HG02870 (cell line): Measurements from ENCODE around the gene FGGY.
"Not testable (repeated sequence)": the region's sequence is repeated elsewhere in the genome, so short reads cannot be mapped to it uniquely, and the experiment has no call there.

Source experiments
- ATAC-seq: cut with Tn5 transposase; IDR thresholded peaks from one replicate; pipeline ENCODE4 v1.9.1; 2021; ENCODE audit warnings: mild to moderate bottlenecking, moderate library complexity; ENCODE audit not compliant: unreplicated experiment

Gene FGGY

GRCh38 chr1:59346429-59346828 is 49.5 kb downstream of the FGGY start:
- no peak for ATAC-seq

- ATAC-seq, result no peak
Observed at GRCh38 chr1:59349101-59349500, 52.2 kb downstream of the FGGY start.

- no peak for ATAC-seq
Observed at GRCh38 chr1:59350521-59350920, 53.6 kb downstream of the FGGY start.

- no peak for ATAC-seq
Observed at GRCh38 chr1:59352065-59352464, 55.2 kb downstream of the FGGY start.

- ATAC-seq, result no peak
Observed at GRCh38 chr1:59353453-59353852, 56.6 kb downstream of the FGGY start.

GRCh38 chr1:59354239-59354638 is 57.3 kb downstream of the FGGY start:
- ATAC-seq, result not testable (repeated sequence)

- peak; percentile 57 for ATAC-seq
Observed at GRCh38 chr1:59354709-59355337, 57.9 kb downstream of the FGGY start.

- ATAC-seq, result peak; percentile 74
Observed at GRCh38 chr1:59355361-59355760, 58.5 kb downstream of the FGGY start.

- no peak for ATAC-seq
Observed at GRCh38 chr1:59356627-59357026, 59.7 kb downstream of the FGGY start.

- no peak for ATAC-seq
Observed at GRCh38 chr1:59357645-59358320, 60.9 kb downstream of the FGGY start.

GRCh38 chr1:59359325-59359724 is 62.4 kb downstream of the FGGY start:
- ATAC-seq, result no peak

GRCh38 chr1:59360170-59360569 is 63.3 kb downstream of the FGGY start:
- ATAC-seq, result no peak

GRCh38 chr1:59360729-59361128 is 63.8 kb downstream of the FGGY start:
- no peak for ATAC-seq

GRCh38 chr1:59361766-59362165 is 64.9 kb downstream of the FGGY start:
- ATAC-seq, result no peak

GRCh38 chr1:59364037-59364436 is 67.1 kb downstream of the FGGY start:
- no peak for ATAC-seq

GRCh38 chr1:59366346-59366745 is 69.5 kb downstream of the FGGY start:
- ATAC-seq, result no peak

GRCh38 chr1:59367301-59368007 is 70.6 kb downstream of the FGGY start:
- no peak for ATAC-seq

GRCh38 chr1:59368008-59368670 is 71.2 kb downstream of the FGGY start:
- ATAC-seq, result no peak

GRCh38 chr1:59375321-59376220 is 78.7 kb downstream of the FGGY start:
- no peak for ATAC-seq

- ATAC-seq, result no peak
Observed at GRCh38 chr1:59377350-59377904, 80.5 kb downstream of the FGGY start.
